Neural cell (in vitro differentiated cells): Measurements from ENCODE around the gene CDC73.

Experiments
- EP300 ChIP-seq: fragments of 450-650 bp; conservative IDR thresholded peaks from 2 replicates; pipeline ENCODE4 v1.6.1; 2014; ENCODE audit warnings: antibody characterized with exemption, mild to moderate bottlenecking, moderate library complexity; ENCODE audit not compliant: poor library complexity, severe bottlenecking
- EZH2 ChIP-seq: fragments of 200-600, 300-800 bp; shearing (Covaris generic), sonication (generic); IDR thresholded peaks from 2 replicates; pipeline ENCODE4 v1.6.1; 2014; ENCODE audit warnings: antibody characterized with exemption, low read length, borderline replicate concordance, mild to moderate bottlenecking; ENCODE audit not compliant: insufficient read depth, poor library complexity, severe bottlenecking
- MXI1 ChIP-seq: fragments of 450-650 bp; conservative IDR thresholded peaks from 2 replicates; pipeline ENCODE4 v1.6.1; 2014; ENCODE audit warnings: antibody characterized with exemption, mild to moderate bottlenecking; ENCODE audit not compliant: poor library complexity, severe bottlenecking
- POLR2AphosphoS5 ChIP-seq: IDR thresholded peaks from 2 replicates; pipeline ENCODE4 v1.6.1; 2012
- RAD21 ChIP-seq: fragments of 450-650 bp; conservative IDR thresholded peaks from 2 replicates; pipeline ENCODE4 v1.6.1; 2014; ENCODE audit warnings: antibody characterized with exemption, mild to moderate bottlenecking, moderate library complexity
- SMC3 ChIP-seq: fragments of 450-650 bp; conservative IDR thresholded peaks from 2 replicates; pipeline ENCODE4 v1.6.1; 2014; ENCODE audit warnings: antibody characterized with exemption, mild to moderate bottlenecking, moderate library complexity; ENCODE audit not compliant: poor library complexity
- TAF1 ChIP-seq: IDR thresholded peaks from 2 replicates; pipeline ENCODE4 v1.6.1; 2012; ENCODE audit warnings: low read depth
- TF ChIP-seq, protein P1 (sequence below): fragments of 450-650 bp; IDR thresholded peaks from 2 replicates; pipeline ENCODE4 v1.5.1; 2014; ENCODE audit warnings: antibody characterized with exemption, mild to moderate bottlenecking, moderate library complexity; ENCODE audit not compliant: poor library complexity, severe bottlenecking
- TF ChIP-seq, protein P2 (sequence below): IDR thresholded peaks from 2 replicates; pipeline ENCODE4 v1.6.1; 2012; ENCODE audit warnings: borderline replicate concordance

DNA sequence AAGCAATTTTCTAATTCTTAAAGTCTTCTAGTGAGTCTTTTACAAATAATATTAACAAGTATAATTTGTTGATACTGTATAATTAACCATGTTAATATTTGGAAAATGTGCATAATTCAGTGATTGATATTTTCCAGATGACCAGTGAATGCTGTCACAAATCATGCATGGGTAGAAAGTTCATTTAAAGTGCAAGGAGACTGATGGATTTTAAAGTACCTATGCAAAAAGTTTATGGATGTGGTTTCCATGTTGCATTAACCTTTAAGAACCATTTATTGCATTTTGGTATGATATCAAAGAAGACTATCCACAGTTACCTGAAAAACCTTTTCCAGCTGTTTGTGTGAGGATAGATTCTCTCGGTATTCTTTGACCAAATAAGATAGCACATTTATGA lies 23.2 kb downstream of the CDC73 start:
- TF ChIP-seq, protein P1, sequence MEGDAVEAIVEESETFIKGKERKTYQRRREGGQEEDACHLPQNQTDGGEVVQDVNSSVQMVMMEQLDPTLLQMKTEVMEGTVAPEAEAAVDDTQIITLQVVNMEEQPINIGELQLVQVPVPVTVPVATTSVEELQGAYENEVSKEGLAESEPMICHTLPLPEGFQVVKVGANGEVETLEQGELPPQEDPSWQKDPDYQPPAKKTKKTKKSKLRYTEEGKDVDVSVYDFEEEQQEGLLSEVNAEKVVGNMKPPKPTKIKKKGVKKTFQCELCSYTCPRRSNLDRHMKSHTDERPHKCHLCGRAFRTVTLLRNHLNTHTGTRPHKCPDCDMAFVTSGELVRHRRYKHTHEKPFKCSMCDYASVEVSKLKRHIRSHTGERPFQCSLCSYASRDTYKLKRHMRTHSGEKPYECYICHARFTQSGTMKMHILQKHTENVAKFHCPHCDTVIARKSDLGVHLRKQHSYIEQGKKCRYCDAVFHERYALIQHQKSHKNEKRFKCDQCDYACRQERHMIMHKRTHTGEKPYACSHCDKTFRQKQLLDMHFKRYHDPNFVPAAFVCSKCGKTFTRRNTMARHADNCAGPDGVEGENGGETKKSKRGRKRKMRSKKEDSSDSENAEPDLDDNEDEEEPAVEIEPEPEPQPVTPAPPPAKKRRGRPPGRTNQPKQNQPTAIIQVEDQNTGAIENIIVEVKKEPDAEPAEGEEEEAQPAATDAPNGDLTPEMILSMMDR: no peak
- TF ChIP-seq EP300 (no peak), TAF1 (no peak), EZH2 (no peak), RAD21 (no peak), POLR2AphosphoS5 (no peak), MXI1 (no peak), SMC3 (no peak)
- TF ChIP-seq, protein P2, sequence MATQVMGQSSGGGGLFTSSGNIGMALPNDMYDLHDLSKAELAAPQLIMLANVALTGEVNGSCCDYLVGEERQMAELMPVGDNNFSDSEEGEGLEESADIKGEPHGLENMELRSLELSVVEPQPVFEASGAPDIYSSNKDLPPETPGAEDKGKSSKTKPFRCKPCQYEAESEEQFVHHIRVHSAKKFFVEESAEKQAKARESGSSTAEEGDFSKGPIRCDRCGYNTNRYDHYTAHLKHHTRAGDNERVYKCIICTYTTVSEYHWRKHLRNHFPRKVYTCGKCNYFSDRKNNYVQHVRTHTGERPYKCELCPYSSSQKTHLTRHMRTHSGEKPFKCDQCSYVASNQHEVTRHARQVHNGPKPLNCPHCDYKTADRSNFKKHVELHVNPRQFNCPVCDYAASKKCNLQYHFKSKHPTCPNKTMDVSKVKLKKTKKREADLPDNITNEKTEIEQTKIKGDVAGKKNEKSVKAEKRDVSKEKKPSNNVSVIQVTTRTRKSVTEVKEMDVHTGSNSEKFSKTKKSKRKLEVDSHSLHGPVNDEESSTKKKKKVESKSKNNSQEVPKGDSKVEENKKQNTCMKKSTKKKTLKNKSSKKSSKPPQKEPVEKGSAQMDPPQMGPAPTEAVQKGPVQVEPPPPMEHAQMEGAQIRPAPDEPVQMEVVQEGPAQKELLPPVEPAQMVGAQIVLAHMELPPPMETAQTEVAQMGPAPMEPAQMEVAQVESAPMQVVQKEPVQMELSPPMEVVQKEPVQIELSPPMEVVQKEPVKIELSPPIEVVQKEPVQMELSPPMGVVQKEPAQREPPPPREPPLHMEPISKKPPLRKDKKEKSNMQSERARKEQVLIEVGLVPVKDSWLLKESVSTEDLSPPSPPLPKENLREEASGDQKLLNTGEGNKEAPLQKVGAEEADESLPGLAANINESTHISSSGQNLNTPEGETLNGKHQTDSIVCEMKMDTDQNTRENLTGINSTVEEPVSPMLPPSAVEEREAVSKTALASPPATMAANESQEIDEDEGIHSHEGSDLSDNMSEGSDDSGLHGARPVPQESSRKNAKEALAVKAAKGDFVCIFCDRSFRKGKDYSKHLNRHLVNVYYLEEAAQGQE: no peak
